ENCODE measurements around the gene HAGHL.

HAGHL gene

DNA sequence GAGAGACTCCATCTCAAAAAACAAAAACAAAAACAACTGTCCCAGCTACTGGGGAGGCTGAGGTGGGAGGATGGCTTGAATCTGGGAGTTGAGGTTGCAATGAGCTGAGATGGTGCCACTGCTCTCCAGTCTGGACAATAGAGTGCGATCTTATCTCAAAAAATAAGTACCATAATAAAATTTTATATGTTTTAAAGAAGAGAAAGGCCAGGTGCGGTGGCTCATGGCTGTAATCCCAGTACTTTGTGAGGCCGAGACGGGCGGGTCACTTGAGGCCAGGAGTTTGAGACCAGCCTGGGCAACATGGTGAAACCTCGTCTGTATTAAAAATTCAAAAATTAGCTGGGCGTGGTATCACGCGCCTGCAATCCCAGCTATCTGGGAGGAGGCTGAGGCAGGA is 49.9 kb downstream of the HAGHL start:
- DNase-seq: no peak

DNA sequence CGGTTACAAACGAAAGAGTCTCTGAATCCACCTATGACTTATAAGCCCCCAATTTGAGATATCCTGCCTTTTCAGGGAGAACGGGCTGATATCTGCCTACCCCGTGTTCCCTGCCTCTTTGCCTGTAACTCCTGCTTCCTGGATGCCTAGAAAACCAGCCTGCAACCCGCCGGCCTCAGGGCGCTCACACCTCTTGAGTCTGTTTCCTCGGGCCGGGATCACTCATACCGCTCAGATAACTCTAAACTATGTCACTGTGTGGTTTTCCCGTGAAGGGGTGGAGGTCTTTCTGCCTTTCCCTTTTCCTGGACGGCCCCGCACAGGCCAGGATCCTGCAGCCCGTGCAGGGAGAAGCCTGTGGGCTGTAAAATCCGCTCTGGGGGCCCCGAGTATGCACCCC is 50.9 kb downstream of the HAGHL start:
- DNase-seq: no peak

DNA sequence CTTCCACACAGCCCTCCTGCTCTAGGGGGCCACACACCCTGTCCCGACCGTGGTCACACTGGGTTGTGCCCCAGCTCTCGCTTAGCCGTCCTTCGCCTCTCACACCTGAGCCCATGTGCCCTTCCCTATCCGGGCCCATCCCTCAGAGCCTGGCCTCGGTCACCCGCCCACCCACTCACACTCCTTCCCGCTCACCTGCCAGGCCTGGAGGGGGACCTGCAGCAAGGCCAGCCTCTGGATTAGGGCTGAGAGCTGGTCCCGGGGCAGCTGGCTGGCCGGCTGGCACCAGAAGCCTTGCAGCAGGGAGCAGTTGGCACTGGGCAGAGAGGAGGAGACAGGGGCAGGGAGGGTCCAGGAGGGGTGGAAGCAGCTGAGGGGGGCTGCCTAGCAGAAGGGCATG is 51.5 kb downstream of the HAGHL start:
- DNase-seq: no peak

GRCh38 chr16:778909-779527 is 52.1 kb downstream of the HAGHL start:
- no peak for DNase-seq
